HG03439 (cell line): ENCODE results near the gene NLRP8.
"Not testable (repeated sequence)": the region's sequence is repeated elsewhere in the genome, so short reads cannot be mapped to it uniquely, and the experiment has no call there.

Source experiments
- ATAC-seq: cut with Tn5 transposase; IDR thresholded peaks from one replicate; pipeline ENCODE4 v1.9.1; 2021; ENCODE audit warnings: mild to moderate bottlenecking, moderate library complexity; ENCODE audit not compliant: unreplicated experiment

Gene NLRP8

DNA sequence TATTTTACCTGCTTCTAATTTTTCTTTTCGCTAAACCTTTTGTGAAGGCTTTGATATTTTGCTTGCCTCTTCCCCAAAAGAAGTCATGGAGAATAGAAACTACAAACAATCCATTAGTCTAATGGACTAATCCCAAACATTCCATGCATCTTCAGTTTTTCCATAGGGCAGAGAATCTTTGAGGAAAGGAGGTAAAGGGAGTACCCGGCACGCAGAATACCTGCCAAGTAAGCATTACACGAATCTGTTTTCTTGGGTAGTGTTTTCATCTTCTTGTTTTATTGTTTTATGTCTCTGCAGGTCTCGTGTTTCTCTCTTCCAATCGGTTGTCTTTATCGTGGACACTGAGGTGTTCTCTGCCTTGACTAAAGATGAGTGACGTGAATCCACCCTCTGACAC, at the start of gene NLRP8:
Gene NLRP8, plus strand, starts transcription at position 301 of the 400 bp plus-strand sequence.
- no peak for ATAC-seq

DNA sequence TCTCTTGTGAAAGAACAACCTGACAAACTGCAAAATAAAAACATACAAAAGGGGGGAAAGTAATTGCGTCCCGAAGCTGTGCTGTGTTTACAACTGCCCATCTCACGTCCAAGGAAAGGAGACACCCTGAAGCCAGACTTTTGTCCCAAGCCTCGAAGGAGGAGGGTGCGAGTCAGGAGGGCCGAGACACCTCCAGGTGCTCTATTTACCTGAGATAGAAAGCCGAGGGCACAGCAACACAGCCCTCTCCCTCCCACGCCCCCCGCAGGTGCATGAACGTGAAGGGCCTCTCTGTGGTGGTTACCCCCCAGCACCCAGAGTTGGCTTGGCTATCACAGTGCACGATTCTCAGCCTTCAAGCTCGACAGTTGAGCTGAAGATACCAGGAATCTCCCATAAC, 48.7 kb upstream of the NLRP8 start:
- ATAC-seq: no peak

DNA sequence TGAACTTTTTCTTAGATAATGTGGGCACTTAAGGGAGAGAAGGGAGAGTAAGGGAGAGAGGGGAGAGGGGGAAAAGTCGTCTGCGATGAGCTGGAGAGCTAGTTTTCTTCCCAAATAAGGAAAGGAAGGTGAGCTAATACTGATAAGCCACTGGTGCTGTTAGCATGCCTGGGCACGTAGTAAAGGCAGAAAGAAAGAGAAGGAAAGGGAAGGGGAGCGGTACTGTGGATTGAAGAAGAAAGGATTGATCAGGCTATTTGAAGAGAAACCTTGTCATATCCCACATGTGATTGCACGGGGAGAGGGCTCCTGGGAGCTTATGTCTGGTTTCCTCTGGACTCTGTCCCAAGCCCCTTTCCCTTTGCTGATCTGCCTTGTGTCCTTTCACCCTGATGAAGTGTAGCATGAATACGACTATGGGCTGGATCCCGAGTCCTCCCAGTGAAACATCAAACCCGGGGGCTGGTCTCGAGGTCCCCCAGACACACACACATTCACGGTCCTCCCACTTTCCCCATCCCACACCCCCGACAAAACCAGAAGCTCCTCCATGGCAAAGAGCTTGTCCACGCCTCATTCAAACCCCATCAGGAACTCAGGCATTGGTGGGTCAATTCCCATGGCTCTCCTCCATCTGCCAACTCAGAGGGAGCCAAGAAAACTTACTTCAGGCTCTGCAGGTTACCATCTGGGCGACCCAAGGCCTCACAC, 46.1 kb upstream of the NLRP8 start:
- ATAC-seq: no peak

DNA sequence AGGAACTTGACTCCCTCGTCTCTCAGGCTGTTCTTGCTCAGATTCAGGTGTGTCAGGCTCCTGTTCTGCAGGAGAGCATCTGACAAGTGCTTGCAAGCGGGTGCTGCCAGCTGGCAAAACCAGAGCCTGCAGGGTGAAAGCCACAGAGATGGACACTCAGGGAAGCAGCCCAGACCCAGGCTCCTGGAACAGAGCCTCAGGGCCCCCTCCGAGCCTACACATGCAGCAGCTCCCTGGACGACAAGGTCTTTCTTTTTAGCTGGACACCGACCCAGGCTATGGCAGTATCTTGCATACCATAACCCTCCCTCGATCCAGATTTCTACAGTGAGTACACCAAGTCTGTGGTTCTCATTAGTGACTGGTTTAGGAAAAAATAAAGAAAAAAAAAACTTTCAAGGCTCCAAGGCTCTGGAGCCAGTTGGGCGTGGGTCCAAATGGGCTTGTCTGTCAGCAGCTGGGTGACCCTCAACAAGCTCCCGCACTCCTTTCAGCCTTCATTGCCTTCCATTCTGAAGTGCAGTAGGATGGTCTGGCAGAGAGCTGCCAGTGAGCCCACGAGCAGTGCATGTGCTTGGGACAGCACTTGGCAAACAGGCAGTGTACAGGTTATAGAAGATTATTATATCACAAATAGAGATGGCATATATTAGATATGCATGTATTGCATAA, 45.4 kb upstream of the NLRP8 start:
- no peak for ATAC-seq

DNA sequence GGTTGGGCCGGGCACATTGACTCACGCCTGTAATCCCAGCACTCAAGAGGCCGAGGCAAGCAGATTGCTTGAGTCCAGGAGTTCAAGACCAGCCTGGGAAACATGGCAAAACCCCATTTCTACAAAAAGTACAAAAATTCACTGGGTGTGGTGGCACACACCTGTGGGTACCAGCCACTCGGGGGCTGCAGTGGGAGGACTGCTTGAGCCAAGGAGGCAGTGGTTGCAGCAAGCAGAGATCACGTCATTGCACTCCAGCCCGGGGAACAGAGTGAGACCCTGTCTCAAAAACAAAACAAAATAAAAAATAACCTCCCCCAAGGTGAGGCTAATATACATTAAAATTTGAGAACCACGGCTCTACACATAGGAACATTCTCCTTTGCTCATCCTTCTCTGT, 40.3 kb upstream of the NLRP8 start:
- ATAC-seq: no peak

DNA sequence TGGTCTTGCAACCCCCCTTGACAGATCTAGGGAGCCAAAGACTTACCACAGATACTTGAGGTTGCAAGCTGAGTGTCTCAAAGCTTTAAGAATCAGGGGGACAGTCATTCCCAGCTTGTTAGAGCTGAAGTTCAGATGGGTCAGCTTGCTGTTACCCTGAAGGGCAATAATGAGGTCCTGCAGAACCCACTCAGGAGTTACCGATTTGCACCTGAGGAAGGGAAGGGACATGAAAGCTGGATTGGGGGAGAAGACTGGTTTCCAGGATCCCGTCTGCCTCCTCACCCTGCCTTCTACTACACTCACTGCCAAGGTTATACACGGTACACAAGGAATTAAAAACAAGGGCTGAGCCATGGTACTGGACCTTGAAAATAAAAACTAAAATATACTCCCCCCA, 39.9 kb upstream of the NLRP8 start:
- no peak for ATAC-seq

DNA sequence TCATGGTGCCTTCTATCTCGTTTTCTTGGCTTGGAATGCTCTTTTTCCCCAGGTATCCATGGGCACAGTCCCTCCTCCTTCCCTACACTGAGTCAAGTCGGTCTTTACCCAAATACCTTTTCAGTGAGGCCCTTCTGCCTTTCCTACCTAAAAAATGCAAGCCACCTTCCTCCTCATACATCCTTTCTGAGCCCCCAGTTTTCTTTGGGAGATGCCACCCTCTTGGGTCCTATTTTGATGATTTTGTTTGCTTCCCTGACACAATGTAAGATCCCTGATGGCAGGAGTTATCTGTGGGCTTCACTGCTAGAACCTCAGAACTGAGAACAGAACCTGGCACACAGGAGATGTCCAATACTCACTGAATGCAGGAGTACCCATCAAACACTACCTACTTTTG, 37.8 kb upstream of the NLRP8 start:
- ATAC-seq: no peak

DNA sequence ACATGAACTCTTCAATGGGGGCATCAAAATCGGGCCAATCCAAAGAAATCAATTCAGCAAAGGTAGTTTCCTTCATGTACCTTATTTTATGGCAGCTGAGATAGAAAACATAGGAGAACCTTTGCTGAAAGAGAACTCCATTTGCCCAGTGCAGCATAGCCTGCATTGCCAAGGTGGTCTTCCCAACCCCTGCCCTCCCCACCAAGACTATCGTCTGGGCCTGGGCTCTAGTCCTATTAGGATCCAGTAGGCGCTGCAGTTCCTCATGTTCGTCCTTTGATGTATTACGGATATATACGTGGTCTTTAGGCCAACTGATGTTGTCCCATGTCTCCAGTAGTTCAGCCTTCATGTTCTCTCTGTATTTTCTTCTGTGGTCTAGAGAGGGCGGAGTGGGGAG, 34.7 kb upstream of the NLRP8 start:
- no peak for ATAC-seq

DNA sequence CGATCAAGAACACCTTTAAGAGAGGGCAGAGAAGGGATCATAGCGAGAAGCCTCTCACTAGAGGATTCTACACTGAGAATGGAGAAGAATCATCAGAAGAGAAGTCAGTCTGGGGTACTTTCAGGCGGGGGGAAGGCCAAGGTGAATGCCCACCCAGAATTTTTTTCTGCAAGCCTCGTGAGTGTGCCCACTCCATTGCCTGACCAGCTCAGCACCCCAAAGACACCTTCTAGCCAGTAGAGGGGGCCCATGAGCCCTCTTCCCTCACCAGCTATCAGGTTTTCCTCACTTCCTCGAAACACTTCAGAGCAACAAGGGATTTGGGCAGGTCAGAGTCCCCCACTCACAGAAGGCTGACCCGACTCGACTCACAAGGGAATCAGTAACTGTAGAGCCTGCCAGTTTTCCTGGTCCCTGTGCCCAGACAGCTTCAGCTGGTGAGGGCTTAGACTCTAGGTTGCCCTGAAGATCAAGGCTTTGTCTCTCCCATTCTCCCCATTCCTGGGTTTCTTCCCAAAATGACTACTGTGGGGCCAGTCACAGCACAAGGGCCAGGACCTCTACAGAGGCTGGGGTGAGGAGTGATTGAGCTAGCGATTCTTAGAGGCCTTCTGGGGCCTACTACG, 33.9 kb upstream of the NLRP8 start:
- ATAC-seq: no peak

DNA sequence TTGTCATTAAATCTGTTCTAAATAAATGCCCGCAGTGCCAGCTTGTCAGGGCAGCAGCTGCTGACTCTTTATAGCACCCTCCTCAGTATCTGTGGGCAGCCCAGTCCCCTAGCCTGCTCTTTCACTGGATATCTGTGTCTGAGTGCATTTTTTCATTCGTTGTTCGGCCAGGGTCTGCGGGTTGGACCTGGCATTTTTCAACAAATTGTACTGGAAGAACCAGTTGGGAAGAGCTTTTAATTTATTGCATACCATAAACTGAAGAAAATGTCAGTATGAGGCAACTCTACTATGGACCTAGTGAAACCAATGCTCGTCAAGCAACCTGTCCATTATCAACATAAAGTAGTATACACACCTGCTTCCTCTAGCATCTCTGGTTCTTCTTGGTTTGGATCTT, 24.1 kb upstream of the NLRP8 start:
- ATAC-seq: no peak

DNA sequence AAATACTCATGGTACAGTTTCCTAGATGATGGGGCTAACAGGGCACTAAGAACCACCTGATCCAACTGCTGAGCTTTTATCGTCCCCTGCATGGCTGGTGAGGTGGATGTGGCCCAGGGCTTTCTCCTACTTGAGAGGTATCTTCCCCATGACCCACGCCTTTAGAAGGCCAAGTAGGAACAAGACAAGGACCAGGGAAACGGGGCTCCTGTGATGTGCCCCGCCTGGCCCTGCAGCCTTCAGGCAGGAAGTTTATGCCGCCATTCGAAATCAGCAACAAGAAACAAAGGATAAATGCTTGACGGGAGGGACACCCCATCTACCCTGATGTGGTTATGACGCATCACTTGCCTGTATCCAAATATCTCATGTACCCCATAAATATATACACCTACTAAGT, 19.6 kb upstream of the NLRP8 start:
- ATAC-seq: no peak

DNA sequence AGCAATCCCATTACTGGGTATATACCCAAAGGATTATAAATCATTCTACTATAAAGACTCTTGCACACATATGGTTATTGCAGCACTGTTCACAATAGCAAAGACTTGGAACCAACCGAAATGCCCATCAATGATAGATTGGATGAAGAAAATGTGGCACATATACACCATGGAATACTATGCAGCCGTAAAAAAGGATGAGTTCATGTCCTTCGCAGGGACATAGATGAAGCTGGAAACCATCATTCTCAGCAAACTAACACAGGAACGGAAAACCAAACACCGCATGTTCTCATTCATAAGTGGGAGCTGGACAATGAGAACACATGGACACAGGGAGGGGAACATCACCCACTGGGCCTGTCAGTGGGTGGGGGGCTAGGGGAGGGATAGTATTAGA, 18.4 kb upstream of the NLRP8 start:
- ATAC-seq: not testable (repeated sequence)

DNA sequence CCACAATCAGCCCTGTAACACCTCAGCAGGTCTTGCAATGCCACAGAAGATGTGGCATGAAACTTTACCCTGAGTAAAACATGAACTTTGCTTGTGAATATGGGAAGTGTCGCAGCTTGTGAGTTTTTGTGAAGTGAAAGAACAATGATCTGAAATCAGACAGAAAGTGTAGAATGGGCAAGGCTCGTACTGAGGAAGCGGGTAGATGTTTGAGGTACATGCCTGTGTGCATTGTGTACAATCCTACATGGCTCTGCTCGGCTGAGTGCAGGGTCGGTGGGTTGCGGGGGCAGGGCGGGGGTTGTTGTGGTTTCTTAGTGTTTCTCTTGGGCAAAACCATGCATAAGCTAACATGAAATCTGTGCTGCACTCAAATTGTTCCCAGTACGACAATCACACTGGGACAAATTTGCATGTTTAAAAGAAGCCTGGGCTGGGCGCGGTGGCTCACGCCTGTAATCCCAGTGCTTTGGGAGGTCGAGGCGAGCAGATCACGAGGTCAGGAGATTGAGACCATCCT, 16.6 kb upstream of the NLRP8 start:
- ATAC-seq: no peak

DNA sequence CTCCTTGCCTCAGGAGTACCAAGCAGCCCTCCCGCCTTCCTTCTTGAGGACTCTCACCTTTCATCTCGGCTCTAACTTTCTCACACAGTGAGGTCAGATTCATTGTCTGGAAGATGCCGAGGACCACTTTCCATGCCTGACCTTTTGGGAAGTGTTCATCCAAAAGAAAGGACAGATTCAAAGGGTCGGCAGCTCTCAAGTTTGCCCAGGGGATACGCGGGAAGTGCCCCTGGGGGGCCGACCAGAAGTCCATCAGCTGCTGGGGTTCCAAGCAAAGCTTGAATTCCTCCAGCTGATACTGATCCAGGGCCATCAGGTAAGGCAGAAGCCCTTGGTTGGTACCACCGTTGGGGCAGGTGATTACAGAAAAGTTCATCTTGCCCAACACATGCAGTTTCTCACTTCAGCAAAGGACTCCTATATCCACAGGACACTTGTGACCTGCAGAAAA, 15.7 kb upstream of the NLRP8 start, which contains the start of gene NLRP13:
Gene NLRP13, minus strand, starts transcription at position 401 of the 451 bp plus-strand sequence. Its CDS starts 25 bp downstream, at position 376.
- no peak for ATAC-seq

DNA sequence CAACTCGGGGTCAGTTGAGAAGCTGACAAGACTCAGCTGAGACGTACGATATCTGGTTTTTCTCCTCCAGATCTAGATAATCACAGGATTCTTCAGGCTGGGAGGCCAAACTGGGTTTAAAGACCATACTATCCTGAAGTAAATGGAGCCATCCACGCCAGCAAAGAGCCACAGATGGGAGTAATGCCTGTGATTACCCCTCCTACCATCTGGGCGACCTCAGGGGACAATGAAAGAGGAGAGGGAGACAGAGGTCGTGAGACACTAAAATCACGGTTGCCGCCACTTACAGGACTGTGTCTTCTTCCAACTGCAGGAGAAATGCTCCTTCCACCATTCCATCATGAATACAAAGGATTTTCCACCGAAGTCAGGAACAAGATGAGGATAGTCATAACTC, 12.4 kb upstream of the NLRP8 start:
- ATAC-seq: no peak

DNA sequence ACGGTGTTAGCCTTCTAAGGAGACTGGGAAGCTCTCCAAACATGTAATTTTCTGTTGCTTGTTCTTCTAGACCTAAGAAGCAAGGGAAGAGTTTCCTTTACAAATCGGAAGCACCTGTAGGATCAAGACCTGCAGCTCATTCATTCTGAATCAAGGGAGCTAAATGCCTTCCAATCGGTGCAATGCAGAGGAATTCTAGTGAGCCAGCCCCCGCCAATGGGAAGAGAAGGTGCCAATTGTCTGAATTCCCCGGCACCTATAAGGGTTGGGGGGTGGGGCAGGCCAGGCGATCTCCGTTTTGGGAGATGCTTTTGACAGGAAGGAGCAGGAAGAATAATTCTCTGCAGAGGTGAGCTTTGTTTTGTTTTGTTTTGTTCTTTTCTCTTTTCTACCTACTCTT, 8.4 kb upstream of the NLRP8 start:
- ATAC-seq: no peak

DNA sequence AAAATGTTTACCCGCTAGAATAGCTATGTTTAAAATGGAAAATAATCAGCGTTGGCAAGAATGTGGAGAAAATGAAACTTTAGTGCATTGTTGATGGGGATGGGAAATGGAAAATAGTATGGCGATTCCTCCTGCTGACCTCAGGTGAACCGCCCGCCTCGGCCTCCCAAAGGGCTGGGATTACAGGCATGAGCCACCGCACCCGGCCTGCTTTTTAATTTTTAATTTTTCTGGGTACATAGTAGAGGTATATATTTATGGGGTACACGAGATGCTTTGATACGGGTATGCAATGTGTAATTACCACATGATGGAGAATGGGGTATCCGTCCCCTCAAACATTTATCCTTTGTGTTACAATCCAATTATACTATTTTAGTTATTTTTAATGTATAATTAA, 7.3 kb upstream of the NLRP8 start:
- no peak for ATAC-seq

DNA sequence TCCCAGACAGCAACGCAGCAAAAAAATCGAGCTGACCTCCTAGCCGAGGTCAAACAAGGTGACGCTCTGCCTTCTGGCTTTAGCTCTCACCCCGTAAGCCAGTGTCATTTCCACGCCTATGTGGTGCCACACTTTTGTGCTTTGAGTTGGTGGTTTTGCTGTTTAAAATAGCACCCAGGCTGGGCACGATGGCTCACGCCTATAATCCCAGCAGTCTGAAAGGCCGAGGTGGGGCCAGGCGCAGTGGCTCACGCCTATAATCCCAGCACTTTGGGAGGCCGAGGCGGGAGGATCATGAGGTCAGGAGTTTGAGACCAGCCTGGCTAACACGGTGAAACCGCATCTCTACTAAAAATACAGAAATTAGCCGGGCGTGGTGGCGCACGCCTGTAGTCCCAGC, 2.9 kb downstream of the NLRP8 start:
- ATAC-seq: not testable (repeated sequence)

DNA sequence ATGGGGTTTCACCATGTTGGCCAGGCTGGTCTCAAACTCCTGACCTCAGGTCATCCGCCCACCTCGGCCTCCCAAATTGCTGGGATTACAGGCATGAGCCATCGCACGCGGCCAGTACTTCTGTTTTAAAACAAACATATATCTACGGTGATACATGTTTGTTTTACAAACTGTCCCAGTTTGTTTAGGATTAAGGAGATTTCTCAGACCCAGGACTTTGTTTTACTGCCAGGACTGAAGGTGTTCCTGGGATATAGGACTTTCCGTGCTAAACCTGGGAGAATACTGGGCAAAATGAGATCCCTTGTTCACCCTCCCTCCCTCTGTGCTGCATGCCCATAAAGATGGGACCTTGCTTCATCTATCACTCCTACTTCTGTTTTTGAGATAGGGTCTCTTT, 8.8 kb downstream of the NLRP8 start:
- no peak for ATAC-seq

DNA sequence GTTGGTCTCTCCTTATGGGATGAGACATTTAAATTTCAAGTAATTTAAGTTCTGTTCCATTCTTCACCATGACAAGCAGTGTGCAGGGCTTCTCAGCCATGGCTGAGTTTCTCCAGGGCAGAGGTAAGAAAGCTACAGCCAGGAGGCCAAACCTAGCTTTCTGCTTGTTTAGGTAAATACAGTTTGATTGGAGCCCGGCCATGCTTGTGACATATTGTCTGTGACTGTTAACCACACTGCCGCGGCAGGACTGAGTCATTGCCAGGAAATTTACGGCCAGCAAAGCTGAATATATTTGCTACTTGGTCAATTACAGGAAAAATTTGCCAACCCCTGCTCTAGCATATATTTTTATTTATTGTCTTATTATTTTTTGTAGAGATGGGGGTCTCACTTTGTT, 10.7 kb downstream of the NLRP8 start:
- ATAC-seq: no peak

DNA sequence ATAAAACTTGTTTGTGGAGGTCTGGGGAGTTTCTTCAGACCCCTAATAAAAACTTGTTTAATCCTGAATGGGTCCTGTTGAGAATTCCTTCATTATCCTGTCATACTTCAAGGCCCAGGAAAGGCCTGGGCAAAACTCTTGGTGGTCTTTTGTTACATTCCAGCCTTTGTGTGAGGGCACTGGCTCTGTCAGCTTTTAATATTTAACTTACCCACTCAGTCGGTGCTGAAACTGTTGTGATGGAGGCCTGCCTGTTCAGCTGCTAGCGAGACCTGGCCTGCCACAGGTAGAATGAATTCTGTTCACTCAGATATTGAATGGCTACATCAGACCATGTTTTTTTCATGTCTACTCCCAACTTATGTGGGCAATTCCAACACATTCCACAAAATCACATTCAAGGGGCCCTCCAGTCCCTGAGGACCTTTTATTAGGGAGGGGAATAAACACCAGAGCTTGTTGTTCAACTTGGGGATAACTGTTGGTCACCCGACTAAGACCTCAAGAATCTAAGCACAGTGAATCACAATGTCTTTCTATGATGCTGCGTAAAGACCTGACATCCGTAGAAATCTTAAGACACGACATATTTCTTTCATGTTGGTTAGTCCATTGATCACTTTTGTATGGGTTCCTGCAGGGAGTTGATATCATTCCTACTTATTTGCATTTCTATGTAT, 12.5 kb downstream of the NLRP8 start:
- no peak for ATAC-seq
